HG02623 (cell line): Measurements from ENCODE around the gene RPGRIP1L.

Source experiments
- ATAC-seq: cut with Tn5 transposase; IDR thresholded peaks from one replicate; pipeline ENCODE4 v1.9.1; 2021; ENCODE audit warnings: moderate library complexity; ENCODE audit not compliant: unreplicated experiment

RPGRIP1L gene

DNA sequence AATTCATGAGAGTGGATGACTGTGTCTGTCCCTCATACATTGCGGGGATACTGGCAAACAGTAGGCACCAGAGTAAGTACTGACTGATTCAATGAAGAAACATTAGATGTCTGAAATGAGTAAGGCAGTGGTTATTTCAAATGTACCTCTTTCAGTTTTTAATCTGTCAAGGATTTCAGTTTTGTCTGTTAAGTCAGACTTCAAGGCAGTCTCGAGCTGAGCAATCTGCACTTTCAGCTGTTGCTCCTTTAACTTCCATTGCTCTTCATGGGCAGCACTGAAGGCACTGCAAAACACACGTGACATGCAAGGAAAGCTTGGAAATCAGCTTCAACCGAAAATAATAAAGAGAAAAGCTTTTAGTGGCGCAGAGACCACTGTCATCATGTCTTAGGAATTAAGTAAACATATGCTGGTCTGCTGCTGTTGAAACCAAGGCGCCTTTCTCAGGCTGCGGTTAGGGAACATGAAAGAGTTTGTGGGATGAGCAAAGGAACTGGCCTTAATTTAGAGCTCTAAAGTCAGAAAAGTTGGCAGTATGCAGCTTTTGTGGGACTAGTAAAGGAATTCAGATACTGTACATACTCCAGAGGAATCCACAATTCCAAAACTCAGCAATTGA lies 38.8 kb downstream of the RPGRIP1L start:
- peak; percentile 43 for ATAC-seq

DNA sequence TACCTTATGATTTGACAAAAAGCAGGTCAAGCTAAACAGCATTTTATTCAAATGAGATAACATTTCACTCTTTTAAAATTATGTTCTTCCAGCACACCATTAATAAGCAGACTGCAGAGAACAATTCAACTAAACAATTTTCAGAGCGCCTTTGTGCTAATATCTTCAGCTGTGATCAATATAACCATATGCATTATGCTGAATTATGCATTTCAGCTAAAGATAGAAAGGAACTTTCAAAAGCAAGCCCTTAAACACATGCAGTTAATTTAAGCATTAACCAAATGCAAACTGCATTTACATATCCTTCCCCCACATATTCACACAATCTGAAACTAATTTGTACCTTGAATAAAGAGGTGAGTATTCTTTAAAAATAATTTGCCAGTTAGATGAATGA lies 41.6 kb downstream of the RPGRIP1L start:
- ATAC-seq: no peak

DNA sequence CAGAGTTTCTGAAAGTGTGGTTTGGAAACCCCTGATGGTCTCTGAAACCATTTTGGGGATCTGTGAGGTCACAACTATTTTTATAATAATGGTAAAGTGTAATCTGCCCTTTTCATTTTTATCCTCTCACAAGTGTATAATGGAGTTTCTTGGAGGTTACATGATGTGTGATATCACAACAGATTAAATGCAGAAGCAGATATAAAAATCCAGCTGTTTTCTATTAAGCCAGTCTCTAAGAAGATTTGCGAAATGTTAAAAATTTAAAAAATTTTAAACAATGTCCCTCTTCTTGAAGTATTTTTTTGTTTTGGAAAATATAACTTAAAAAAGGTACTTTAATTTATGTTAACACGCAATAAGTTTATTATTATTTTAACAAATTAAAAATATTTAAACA lies 48.7 kb downstream of the RPGRIP1L start:
- no peak for ATAC-seq

DNA sequence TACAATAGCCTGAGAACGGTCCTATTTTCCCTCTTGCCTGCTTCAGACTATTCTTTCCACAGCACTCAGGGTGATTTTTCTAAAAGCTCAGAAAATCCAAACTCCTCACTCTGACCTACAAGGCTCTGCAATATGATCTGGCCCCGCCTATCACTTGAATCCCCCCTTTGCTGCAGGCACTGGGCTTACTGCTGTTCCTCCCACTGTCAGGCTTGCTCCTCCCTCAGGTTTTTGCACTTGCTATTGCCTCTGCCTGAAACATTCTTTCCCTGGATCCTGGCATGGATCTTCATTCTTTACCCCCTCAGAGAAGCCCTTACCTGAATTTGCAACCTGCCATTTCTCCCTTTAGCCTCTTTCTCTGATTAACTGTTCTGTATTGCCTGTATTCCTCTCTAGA lies 52.3 kb downstream of the RPGRIP1L start:
- ATAC-seq: no peak

DNA sequence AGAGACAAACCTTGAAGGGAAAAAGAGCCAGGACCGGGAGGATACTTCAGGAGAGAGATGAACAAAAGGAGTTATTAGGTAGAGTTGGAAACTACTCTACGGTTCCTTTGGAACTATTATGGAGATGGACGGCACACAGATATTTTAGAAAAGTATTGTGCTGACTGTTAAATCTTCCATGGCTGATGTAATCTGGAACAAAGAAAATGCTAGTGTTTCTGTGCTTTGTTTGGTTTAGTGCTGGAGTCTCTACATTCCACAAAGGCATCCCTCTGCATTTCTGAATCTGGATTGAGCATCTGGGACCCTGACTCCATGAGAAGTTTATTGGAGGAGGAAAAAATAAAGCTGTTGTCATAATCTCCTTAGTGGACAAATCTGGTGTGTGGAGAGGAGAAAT lies 57.2 kb downstream of the RPGRIP1L start:
- ATAC-seq: no peak

DNA sequence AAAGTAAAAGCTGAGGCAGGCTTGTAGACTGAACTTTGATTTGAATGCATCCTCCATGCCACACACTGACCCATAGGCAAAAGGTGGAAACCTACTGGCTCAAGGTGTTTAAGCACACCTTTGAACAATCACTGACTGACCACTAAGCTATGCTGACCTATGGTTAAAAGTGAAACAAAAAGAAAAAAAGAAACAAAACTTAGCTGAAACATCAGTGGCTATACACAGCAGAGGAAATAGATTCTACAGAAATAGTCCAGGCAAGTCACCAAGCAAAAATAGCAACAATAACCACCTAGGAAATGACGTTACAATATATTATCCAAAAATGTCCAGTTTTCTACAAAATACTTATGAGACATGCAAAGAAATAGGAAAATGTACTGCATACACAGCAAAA lies 60.2 kb downstream of the RPGRIP1L start:
- ATAC-seq: no peak

DNA sequence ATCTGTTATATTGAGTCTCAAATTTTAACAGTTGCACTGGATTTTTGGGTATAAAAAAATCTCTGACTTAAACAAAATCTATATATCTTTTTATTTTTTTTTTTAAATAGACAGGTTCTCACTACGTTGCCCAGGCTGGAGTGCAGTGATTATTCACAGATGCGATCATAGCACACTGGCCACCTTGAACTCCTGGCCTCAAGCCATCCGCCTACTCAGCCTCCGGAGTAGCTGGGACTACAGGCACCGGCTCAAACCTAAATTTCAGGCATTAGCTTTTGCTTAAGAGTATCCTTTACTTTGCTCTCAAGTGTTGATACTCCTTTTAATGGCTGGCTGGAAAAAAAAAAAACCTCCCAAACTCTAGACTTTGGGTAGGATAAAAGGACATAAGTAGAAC lies 61.6 kb downstream of the RPGRIP1L start:
- ATAC-seq: no peak

DNA sequence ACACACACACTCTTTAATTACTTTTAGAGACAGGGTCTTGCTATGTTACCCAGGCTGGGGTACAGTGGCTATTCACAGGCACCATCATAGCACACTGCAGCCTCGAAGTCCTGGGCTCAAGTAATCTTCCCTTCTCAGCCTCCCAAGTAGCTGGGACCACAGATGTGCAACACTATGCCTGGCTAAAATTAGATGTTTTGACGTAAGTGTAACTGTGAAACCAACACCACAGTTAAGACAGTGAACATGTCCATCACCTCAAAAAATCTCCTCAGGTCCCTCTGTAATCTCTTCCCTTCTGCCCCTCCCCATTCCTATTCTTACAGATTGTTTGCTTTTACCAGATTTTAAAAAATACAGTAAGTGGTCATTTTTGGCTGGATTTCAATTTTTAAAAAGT lies 66.7 kb downstream of the RPGRIP1L start:
- no peak for ATAC-seq

DNA sequence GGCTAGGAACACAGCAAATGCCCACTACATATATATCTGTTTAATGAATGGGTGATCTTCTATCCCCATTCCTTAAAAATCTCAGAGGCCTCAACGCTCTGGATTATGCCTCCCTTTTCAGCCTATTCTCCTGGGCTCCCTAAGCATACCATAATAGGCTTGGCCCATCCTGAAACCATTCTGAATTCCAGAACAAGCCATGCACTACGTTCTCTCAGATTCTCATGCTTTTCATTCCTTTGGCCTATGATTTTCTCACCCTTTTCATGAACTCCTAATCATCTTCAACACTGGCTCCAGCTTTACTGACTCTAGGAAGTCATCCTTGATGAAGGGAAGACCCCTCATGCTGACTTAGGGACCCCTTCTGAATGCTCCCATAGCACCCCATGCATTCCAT lies 71.1 kb downstream of the RPGRIP1L start:
- ATAC-seq: no peak

DNA sequence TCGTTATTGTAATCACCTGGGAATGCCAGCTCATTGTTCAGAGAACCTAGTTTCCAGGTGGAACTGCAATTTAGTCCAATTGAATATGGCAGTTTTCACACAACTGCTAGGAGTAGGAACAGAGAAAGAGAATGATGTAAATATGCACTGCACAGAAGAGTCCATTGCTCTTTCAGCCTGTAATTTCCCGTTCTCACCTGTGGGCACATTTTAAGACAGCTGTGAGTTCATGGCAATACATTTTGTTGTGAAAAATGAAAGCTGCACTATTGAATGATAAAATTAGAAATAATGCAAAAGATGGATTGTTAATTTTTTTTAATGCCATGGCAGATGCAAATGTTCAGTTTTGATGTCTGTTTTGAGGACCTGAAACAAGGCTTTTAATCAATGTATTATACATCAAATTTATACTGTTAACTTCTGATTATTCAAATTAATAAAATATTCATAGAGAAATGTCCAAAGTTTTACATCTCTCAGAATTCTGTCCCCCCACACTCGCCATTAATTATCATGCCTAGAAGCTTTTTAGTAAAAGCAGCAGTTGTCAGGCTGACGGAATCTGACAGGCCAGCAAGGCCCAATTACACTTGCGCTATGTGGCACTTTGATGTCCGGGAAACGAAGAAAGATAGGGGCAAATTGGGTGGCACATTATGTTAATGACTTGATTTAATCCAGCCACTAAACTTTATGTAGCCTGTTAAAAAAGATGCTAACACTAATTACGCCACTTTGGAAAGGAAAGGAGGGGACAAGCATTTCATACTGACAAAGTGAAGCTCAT lies 72.2 kb downstream of the RPGRIP1L start:
- ATAC-seq: no peak

DNA sequence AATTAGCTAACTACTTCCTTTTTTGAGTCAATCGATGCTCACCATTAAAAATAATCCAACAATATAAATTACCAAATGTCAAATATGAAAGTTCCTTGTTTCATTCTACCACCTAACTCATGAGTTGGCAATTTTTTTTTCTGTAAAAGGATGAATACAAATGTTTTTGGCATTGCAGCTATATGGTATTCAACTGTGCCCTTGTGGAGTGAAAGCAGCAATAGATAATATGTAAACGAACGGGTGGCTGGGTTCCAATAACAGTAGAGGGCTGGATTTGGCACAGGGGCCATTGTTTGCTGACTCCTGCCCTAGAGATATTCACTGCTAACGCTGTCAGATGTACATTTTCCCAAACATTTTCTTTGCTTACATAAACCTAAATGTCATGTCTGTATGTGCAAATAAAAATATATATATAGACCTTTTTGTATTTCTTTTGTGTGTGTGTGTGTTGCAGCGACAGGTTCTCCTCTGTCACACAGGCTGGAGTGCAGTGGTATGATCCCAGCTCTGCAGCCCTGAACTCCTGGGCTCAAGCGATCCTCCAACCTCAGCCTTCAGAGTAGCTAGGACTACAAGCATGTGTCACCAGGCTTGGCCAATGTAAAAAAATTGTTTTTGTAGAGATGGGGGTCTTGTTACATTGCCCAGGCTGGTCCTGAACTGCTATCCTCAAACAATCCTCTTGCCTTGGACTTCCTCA lies 73.9 kb downstream of the RPGRIP1L start:
- no peak for ATAC-seq

DNA sequence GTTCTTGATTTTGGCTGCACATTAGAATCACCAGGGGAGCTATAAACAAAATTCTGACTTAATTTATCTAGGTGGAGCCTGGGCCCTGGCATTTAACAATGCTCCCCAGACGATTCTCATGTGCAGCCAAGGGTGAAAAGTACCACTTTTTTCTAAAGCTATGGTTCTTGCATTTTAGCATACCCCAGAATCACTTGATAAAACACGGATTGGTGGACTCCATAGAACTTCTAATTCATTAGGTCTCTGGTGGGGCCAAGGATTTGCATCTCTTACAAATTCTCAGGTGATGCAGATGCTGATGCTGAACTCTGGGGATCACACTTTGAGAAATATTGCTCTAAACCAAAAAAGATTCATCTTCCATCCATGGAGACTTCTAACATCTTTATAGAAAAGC lies 74.5 kb downstream of the RPGRIP1L start:
- ATAC-seq: no peak

DNA sequence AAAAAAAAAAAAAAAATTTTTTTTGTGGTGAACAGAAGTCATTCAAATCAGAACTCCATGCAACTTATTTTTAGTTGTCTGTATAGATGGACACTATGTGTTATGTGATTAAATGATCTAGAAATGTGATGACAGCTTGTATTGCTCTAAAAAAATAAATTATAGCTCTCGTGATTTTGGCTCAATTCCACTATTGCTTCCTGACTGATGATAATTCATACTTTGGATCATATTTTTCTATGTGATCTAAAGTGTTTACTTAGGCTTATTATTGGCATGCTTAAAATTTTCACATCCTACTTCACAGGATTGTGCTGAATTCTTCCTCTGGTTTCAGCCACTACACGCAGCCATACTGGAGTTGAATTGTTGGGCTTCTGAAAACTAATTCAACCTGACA lies 76.8 kb downstream of the RPGRIP1L start:
- ATAC-seq: no peak

DNA sequence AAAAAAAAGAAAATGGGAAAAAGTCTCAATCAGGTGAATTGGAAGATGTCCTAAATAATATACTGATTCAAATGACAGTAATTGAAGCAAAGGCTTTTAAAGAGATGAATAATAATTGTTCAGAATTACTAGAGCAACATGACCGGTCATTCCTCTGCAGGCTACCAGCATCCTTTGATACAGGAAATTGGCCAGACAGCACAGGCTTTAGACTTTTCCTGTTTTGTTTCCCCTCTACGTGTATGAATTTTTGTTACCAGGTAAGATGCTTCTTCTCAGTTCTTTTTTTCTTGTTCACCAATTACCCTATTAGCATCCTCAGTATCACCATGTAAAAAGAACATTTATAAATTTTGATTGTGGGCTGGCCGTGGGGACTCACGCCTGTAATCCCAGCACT lies 77.5 kb downstream of the RPGRIP1L start:
- no peak for ATAC-seq

DNA sequence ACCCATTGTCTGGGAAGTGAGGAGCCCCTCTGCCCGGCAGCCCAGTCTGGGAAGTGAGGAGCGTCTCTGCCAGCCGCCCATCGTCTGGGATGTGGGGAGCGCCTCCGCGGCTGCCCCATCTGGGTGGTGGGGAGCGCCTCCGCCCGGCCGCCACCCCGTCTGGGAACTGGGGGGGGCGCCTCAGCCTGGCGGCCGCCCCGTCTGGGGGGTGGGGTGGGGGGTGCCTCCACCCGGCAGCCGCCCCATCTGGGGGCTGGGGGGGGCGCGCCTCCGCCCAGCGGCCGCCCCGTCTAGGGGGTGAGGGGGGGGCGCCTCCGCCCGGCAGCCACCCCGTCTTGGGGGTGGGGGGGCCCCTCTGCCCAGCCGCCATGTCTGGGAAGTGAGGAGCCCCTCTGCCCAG lies 78.4 kb downstream of the RPGRIP1L start:
- no peak for ATAC-seq

DNA sequence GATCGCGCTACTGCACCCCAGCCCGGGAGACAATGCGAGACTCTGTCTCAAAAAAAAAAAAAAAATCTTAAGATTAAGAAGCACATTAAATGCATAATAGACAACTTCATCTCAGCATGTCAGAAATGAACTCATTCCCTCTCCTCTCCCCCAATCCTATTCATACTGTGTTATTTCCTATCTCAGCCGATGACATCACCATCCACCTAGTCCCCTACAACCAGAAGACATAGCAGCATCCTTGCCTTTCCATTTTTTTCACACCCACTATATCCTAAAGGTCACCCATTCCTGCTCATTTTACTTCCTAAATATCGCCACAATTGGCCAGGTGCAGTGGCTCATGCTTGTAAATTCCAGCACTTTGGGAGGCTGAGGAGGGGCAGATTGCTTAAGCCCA lies 81.3 kb downstream of the RPGRIP1L start:
- ATAC-seq: no peak

DNA sequence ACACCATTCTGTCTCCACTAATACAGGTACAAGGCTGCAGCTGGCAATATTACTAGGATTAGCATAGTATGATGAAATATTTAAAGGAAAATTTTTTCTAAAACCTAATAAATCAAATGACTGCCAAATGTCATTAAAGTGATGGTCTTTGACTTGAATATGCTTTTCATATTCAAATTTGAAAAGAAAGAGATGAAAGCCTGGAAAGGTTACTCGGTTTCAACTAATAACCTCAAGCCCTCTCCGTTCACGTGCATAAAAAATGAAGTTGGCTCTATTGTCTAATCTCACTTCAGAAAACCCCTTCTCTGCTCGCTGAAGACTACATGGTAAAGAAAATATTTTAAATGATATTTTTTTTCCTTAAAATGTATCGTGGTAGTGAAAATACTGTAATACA lies 83.2 kb downstream of the RPGRIP1L start:
- ATAC-seq: no peak

DNA sequence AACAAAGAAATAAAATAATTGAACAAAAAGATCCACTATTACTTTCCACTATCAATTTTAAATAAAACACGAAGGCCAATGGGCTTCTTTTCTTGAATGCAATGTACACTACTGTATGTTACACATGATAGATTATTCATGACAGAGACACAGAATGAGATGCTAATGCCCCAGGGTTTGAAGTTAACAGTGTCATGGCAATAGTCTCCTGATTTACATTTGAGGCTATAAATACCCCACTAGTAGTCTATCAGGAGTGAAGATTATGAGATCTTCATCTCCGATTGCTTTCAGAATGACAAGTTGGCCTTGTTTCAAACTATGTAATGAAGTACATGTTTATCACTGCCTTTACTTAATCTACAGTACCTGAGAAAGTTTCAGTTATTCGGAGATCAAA lies 84.4 kb downstream of the RPGRIP1L start:
- ATAC-seq: no peak

DNA sequence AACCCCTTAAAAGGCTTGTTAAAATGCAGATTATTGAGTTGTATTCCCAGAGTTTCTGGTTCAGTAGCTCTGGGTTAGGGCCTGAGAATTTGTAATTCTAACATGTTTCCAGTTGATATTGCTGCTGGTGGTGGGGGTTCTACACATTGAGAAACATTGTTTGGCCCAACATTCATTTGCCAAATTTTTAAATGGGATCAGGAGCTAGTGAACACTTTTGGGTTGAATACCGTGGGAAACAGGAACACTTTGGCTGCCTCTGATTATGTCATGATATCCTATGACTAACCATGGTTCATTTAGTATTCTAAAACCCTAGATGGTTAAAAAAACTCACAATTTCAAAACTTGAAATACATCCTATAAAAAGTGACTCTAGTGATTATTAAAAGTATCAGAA lies 89.3 kb downstream of the RPGRIP1L start:
- no peak for ATAC-seq

DNA sequence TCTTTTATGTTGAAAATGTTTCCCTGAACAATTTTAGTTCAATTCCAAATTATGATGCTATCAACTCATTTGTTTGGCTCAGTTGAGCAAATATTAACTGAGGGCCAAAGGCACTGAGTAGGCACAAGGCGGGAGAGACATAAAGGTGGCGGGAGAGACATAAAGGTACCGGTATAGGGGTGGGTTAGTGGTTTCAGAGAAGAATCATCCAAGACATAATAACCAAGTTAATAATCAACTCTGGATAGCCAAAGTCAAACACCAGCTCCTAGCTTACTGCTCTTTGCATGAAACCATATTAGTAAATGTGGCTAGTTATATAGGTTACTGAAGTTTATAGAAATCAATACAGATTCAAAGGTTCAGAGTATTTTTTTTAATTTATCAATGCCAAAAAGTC lies 91.7 kb downstream of the RPGRIP1L start:
- no peak for ATAC-seq

DNA sequence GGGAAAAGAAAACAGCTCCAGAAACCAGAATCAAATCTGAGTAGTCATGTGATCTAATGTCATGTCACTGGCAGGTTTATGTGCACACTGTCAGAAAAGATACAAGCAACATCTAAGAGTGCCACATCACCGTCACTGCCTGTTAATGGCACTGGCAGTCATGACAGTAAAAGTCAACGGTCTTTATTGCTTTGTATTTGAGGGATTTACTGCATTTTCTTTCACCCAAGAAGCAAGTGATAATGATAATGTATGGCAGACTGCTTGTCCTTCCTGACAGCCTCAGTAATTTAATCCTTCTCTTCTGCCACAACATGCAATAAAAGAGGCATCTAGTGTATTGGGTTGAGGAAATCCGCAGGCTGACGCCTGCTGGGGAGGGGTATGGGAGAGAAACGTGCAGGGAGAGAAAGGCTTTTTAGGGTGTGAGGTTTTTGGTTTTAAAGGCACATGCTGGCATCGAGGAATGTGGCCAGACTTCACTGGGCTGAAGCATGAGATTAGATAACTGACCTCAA lies 92.4 kb downstream of the RPGRIP1L start:
- ATAC-seq: no peak

DNA sequence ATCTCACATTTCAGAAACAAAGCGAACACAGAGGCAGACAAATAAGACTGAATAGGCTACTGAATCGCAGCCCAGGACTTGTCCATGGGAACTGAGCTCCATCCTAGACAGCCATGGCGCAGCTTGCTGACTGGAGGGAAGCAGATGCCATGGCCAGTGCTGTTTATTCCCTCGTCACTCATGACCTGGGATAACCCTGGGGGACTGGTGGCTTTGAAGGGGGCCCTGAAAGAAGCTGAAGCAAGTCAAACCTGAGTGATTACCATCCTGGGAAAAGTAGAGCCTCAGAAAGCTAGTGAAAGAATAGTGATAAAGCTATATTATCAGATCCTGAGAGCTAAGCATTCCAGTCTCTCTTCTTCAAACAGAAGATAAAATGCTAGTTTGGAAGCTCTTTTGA lies 94.1 kb downstream of the RPGRIP1L start:
- no peak for ATAC-seq
